Keratinocyte (primary cell): Measurements from ENCODE around the gene GTF3C4. TPM values are rescaled to one million over a fixed set of nuclear protein-coding genes. Genes with fewer than 3 reads are reported as not detected.

Experiments used
- DNase-seq: peaks from one replicate; pipeline ENCODE4 v3.0.0-alpha.2; 2011; ENCODE audit warnings: low read depth, missing footprints, low spot score
- FAIRE-seq: peaks from 2 replicates; lab custom pipeline; 2011; peaks lifted over from hg19 to GRCh38; lab: Jason Lieb, UNC
- H2AFZ ChIP-seq: 2 replicates; pipeline ENCODE4 v1.6.0; 2012; ENCODE audit warnings: low read length, control low read depth, inconsistent platforms; ENCODE audit not compliant: control insufficient read depth
- H3K27ac ChIP-seq: 2 replicates; pipeline ENCODE4 v1.5.1; 2011; ENCODE audit warnings: low read length; ENCODE audit not compliant: control insufficient read depth, insufficient read depth
- H3K27me3 ChIP-seq: 3 replicates; pipeline ENCODE4 v1.6.0; 2011; ENCODE audit warnings: low read length; ENCODE audit not compliant: control insufficient read depth, insufficient read depth; ENCODE audit errors: extremely low read depth
- H3K36me3 ChIP-seq, 2 experiments: 2 replicates in 1 of 2; 3 replicates in 1 of 2; pipeline ENCODE4 v1.5.1; 2011; ENCODE audit warnings: low read length in 2 of 2, mild to moderate bottlenecking in 1 of 2; ENCODE audit not compliant: control insufficient read depth in 2 of 2, insufficient read depth in 2 of 2; ENCODE audit errors: extremely low read depth in 1 of 2
- H3K4me1 ChIP-seq: 3 replicates; pipeline ENCODE4 v1.5.1; 2011; ENCODE audit warnings: low read length; ENCODE audit not compliant: control insufficient read depth, insufficient read depth; ENCODE audit errors: extremely low read depth
- H3K4me2 ChIP-seq: 3 replicates; pipeline ENCODE4 v1.6.0; 2011; ENCODE audit warnings: low read depth, low read length; ENCODE audit not compliant: control insufficient read depth, insufficient read depth; ENCODE audit errors: extremely low read depth
- H3K4me3 ChIP-seq, 3 experiments: fragments of 200-600 bp in 1 of 3; sonication (generic) in 1 of 3; 2 replicates in 2 of 3; 3 replicates in 1 of 3; pipeline ENCODE4 v1.5.1; 2011 to 2016; ENCODE audit warnings: low read length in 3 of 3, mild to moderate bottlenecking in 3 of 3, control low read depth in 2 of 3, inconsistent platforms in 1 of 3, low read depth in 1 of 3, mixed read lengths in 1 of 3, mixed run types in 1 of 3, moderate library complexity in 1 of 3; ENCODE audit not compliant: control insufficient read depth in 2 of 3, insufficient read depth in 2 of 3; ENCODE audit errors: extremely low read depth in 1 of 3
- H3K79me2 ChIP-seq: 2 replicates; pipeline ENCODE4 v1.6.0; 2012; ENCODE audit warnings: low read length; ENCODE audit not compliant: control insufficient read depth, insufficient read depth
- H3K9ac ChIP-seq: 3 replicates; pipeline ENCODE4 v1.6.0; 2011; ENCODE audit warnings: low read length; ENCODE audit not compliant: control insufficient read depth, insufficient read depth; ENCODE audit errors: extremely low read depth
- H3K9me1 ChIP-seq: 3 replicates; pipeline ENCODE4 v1.6.0; 2011; ENCODE audit warnings: low read length; ENCODE audit not compliant: control insufficient read depth, insufficient read depth; ENCODE audit errors: extremely low read depth
- H3K9me3 ChIP-seq: 2 replicates; pipeline ENCODE4 v1.5.1; 2012; ENCODE audit warnings: low read depth, low read length; ENCODE audit not compliant: control insufficient read depth
- H4K20me1 ChIP-seq: 3 replicates; pipeline ENCODE4 v1.6.0; 2011; ENCODE audit warnings: low read length; ENCODE audit not compliant: control insufficient read depth, insufficient read depth; ENCODE audit errors: extremely low read depth
- EZH2 ChIP-seq: IDR thresholded peaks from one replicate; pipeline ENCODE4 v1.6.1; 2012; ENCODE audit warnings: inconsistent platforms, mild to moderate bottlenecking, low read length, moderate library complexity
- dilution Hi-C: fragments of 300-500 bp; cut with MboI; formaldehyde crosslinking; loops from one replicate; pipeline ENCODE4 v1.7.0; 2020; ENCODE audit warnings: low sequenced_read_pairs; ENCODE audit not compliant: extremely low pct_ligation_motif_present
- polyA plus RNA-seq, 5 experiments: library from polyadenylated mRNA; depleted of rRNA in 3 of 5; stranded (reverse) in 3 of 5; stranded (forward) in 1 of 5; unstranded in 1 of 5; fragments of >200 nt; gene quantifications; 1 replicate in 1 of 5; 2 replicates in 3 of 5; 3 replicates in 1 of 5; pipeline versions ENCODE4 v1.2.1 to v1.2.3, GENCODE V29; 2011 to 2012; ENCODE audit warnings: missing spikeins in 2 of 5, low read depth in 1 of 5, low replicate concordance in 1 of 5
- TF ChIP-seq, protein P1 (sequence below), 3 experiments: IDR thresholded peaks in 1 of 3; conservative IDR thresholded peaks in 1 of 3; optimal IDR thresholded peaks in 1 of 3; 2 replicates in 2 of 3; 3 replicates in 1 of 3; pipeline versions ENCODE3 to v1.5.1; 2011; ENCODE audit warnings: low read length in 3 of 3, mild to moderate bottlenecking in 3 of 3, moderate library complexity in 2 of 3, control low read depth in 1 of 3, inconsistent platforms in 1 of 3; ENCODE audit not compliant: insufficient read depth in 2 of 3; ENCODE audit errors: extremely low read depth in 1 of 3

Gene GTF3C4
- polyA plus RNA-seq, 1 donor (not counting 4 experiments of a cell fraction or from before 2014, with no cell fraction given) = 7.7 TPM

- no peak for DNase-seq
- TF ChIP-seq, protein P1, sequence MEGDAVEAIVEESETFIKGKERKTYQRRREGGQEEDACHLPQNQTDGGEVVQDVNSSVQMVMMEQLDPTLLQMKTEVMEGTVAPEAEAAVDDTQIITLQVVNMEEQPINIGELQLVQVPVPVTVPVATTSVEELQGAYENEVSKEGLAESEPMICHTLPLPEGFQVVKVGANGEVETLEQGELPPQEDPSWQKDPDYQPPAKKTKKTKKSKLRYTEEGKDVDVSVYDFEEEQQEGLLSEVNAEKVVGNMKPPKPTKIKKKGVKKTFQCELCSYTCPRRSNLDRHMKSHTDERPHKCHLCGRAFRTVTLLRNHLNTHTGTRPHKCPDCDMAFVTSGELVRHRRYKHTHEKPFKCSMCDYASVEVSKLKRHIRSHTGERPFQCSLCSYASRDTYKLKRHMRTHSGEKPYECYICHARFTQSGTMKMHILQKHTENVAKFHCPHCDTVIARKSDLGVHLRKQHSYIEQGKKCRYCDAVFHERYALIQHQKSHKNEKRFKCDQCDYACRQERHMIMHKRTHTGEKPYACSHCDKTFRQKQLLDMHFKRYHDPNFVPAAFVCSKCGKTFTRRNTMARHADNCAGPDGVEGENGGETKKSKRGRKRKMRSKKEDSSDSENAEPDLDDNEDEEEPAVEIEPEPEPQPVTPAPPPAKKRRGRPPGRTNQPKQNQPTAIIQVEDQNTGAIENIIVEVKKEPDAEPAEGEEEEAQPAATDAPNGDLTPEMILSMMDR (optimal IDR thresholded peaks at IDR 0.05 in 1 of 3, IDR thresholded peaks at IDR 0.05 in 1 of 3, conservative IDR thresholded peaks at IDR 0.05 in 1 of 3; ENCODE audit: extremely low read depth in 1 of 3, insufficient read depth in 2 of 3, low read length in 3 of 3) = no peak
- no peak for TF ChIP-seq EZH2
Measured at GRCh38 chr9:132712753-132713152, 42.5 kb downstream of the GTF3C4 start.

DNA sequence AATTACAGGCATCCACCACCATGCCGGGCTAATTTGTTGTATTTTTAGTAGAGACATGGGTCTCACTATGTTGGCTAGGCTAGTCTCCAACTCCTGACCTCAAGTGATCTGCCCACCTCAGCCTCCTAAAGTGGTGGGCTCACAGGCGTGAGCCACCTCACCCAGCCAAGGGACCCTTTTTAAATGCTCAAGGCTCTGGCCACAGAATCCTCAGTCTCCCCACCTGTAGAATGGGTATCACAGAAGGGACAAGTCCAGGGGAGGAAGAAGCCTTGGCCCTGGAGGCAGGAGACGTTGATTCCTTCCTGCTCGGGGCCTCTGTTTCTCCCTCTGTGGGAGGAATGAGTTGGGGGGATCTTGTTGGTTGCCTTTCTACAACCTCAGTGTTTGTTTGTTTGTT is 45.7 kb downstream of the GTF3C4 start:
- H3K9me1 ChIP-seq = no peaks in the 10 kb centered on the region
- TF ChIP-seq, protein P1 (optimal IDR thresholded peaks at IDR 0.05 in 1 of 3, IDR thresholded peaks at IDR 0.05 in 1 of 3, conservative IDR thresholded peaks at IDR 0.05 in 1 of 3; ENCODE audit: extremely low read depth in 1 of 3, insufficient read depth in 2 of 3, low read length in 3 of 3) = no peak
- no peak for TF ChIP-seq EZH2
- DNase-seq = no peak
- no peaks in the 10 kb centered on the region for H3K27me3 ChIP-seq
- no peaks in the 10 kb centered on the region for H4K20me1 ChIP-seq
- H3K9me3 ChIP-seq = no peaks in the 10 kb centered on the region
- no peak overlapping the region for H2AFZ ChIP-seq
- H3K4me3 ChIP-seq = no peak overlapping the region
- H3K36me3 ChIP-seq = no peaks in the 10 kb centered on the region
- no peak overlapping the region for H3K27ac ChIP-seq
- no peak for FAIRE-seq
- no peaks in the 10 kb centered on the region for H3K4me1 ChIP-seq
- H3K9ac ChIP-seq = no peak overlapping the region
- dilution Hi-C loops = no loop called here
- H3K79me2 ChIP-seq = no peaks in the 10 kb centered on the region
- no peak overlapping the region for H3K4me2 ChIP-seq

More at GRCh38 chr9:132712753-132713152, 42.5 kb downstream of the GTF3C4 start:
- Histone ChIP-seq H3K4me3 (no peak overlapping the region), H3K79me2 (no peaks in the 10 kb centered on the region), H4K20me1 (no peaks in the 10 kb centered on the region), H3K36me3 (no peaks in the 10 kb centered on the region), H3K9me3 (no peaks in the 10 kb centered on the region), H3K4me1 (no peaks in the 10 kb centered on the region), H3K27ac (no peak overlapping the region), H3K4me2 (no peak overlapping the region), H3K9me1 (no peaks in the 10 kb centered on the region), H3K9ac (no peak overlapping the region), H3K27me3 (no peaks in the 10 kb centered on the region), H2AFZ (no peak overlapping the region)
- dilution Hi-C loops = no loop called here
- no peak for FAIRE-seq
